GM18507 (cell line): ENCODE results near the gene NANOG.
A peak's percentile ranks its signal among the peaks of the same experiment; 100 is the strongest.
"Not testable (repeated sequence)": the region's sequence is repeated elsewhere in the genome, so short reads cannot be mapped to it uniquely, and the experiment has no call there.

ENCODE experiments used
- DNase-seq: peaks from one replicate; pipeline ENCODE4 v3.0.0; 2011; ENCODE audit warnings: low read depth; ENCODE audit not compliant: insufficient read length; ENCODE audit errors: extremely low spot score
- FAIRE-seq: peaks from 2 replicates; lab custom pipeline; 2011; peaks lifted over from hg19 to GRCh38; lab: Jason Lieb, UNC

The NANOG gene

DNA sequence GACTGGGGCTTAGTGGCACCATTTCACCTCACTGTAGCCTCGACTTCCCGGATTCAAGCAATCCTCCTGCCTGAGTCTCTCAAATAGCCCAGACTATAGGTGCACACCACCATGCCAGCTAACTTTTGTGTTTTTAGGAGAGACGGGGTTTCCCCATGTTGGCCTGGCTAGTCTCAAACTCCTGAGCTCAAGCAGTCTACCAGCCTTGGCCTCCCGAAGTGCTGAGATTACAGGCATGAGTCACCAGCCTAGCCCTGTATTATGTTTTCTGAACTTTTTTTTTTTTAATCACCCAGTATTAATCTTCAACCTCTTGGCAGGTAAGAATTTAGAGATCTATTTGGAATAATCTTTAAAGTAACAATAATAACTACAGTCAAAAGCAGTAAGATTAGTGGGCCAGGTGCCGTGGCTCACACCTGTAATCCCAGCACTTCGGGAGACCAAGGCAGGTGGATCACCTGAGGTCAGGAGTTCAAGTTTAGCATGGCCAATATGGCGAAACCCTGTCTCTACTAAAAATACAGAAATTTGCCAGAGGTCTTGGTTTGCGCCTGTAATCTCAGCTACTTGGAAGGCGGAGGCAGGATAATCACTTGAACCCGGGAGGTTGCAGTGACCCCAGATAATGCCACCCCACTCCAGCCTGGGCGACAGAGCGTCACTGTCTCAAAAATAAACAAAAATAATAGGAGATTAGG, 8.6 kb downstream of the NANOG start:
- no peak for DNase-seq
- FAIRE-seq: no peak

DNA sequence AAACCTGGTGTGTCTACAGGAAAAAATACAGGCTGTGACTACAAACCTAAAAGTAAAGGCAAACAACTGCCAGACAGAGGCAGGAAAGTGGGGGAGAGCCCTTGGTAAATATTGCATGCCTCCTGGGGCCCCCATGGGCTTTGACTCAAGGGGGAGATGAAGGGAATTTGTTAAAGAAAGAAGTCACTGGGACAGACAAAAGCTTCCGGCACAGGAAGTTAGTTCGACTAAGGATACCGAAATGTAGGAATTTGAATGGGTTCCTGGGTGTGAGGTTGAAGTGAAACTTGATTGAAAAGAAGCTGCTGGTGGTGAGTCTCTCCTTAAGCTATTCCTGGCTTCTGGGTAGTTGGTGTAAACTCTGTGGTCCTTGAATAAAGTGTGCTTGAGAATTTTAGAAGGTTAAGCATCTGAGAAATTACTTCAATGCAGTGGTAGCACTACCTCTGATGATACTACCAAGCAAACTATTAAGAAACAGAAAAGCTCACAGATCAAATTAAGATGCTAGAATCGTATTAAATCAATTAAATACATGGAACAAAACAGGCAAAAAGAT, 9.6 kb downstream of the NANOG start:
- FAIRE-seq, DNase-seq: not testable (repeated sequence)

DNA sequence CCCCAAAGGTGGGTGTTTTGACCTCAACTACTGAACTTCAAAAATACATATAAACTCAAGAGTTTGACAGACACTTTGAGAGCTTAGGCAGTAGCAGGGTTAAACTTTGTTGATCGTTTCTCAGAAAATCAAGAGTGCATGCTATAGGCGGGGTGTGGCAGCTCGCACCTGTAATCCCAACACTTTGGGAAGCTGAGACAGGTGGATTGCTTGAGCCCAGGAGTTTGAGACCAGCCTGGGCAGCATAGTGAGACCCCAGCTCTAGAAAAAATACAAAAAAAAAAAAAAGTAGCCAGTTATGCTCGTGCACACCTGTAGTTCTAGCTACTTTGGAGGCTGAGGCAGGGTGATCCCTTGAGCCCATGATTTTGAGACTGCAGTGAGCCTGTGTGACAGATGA, 12.3 kb downstream of the NANOG start:
- no peak for FAIRE-seq
- no peak for DNase-seq

DNA sequence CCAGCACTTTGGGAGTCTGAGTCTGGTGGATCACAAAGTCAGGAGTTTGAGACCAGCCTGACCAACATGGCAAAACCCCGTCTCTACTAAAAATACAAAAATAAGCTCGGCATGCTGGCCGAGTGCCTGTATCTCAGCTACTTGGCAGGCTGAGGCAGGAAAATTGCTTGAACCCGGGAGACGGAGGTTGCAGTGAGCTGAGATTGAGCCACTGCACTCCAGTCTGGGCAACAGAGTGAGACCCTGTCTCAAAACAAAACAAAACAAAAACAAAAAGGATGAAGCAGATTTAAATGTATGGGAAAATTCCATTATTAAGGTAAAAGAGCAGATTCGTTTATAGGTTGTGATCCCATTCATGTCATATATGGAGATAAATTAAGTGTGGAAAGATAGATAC, 17.1 kb downstream of the NANOG start:
- not testable (repeated sequence) for DNase-seq, FAIRE-seq

DNA sequence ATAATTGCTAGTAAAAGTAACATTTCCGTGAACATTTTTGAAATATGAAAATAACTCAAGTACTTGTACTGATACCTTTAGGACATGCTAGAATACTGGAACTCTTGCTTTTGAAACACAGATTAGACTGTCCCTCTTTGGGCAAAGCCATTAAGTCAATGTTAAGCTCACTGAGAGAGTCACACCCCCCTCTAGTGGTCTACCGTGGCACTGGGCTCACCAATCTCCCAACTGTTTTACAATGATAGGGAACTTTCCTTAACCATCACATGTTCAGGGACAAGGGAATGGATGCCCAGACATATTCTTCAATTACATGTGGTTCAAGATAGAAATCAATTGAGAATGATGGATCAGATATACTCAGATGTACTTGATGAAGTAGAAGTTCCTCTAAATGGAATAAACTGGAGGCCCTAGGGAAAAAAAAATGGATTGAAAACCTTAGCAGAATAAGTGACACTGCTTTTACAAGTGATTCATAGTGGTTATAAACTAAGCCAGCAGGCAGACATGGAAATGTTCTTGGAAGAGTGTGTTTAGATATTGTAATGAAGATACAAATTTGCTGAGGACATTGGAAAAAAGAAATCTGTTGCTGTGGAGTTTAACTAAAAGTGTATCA, 17.8 kb downstream of the NANOG start:
- peak; percentile 37 for DNase-seq
- peak; percentile 83 for FAIRE-seq

DNA sequence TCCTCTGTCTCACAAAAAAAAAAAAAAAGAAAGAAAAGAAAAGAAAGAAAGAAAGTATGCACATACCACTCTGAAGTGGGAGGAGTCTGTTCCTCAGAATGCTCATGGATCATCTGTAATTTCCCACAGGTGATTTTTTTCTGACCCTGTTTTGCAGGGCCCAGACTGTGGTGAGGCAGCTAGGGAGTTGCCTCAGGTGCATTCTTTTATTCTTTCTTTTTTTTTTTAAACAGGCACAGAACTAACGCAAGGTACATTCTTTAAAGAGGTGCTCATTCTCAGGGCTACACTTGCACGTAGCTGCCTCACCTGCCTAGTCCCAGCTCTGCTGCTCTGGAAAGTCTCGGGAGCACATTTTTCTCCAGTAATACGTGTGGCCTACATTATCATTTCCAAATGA, 36.6 kb downstream of the NANOG start:
- not testable (repeated sequence) for FAIRE-seq, DNase-seq

DNA sequence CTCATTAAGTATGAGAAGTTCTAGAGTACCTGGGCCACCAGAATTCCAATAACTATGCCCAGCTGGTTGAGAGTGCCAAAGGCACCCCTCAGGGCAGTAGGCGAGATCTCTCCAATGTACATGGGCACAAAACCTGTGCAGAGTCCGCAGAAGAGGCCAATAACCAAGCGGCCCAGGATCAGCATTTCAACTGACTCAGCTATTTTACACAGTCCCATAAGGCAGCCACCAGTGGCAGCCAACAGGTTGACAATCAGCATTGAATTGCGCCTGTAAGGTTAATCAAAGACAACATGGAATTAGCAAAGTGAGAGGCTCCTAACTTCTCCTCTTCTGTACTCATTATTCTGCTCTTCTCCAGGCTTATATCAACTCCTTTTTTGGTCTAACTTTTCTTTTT, 40.5 kb downstream of the NANOG start:
- not testable (repeated sequence) for DNase-seq, FAIRE-seq

DNA sequence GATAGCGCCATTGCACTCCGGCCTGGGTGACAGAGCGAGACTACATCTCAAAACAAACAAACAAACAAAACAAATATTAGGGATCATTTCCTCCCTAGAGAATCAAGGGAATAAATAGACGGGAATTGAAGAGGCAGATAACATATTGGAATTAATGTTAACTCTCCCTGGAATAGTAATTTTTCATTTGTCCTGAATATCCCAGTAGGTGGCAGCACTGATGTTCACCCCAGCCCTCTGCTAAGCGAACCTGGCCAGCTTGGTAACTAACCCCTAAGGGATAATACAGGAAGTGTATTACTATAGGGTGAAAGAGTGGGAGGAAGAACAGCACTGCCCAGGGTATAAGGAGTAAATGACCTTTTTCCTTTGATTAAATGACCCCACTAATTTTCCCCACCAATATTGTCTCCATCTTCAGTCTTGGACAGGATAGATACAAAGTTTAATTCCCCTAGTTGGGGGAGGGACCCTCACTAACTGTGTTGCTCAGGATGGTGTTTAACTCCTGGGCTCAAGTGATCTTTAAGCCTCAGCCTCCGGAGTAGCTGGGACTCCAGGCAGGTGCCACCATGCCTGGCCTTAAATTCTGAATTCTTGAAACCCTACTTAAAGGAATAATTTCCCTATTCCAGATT, 43.0 kb downstream of the NANOG start:
- FAIRE-seq (peak; percentile 78), DNase-seq (peak; percentile 50)

DNA sequence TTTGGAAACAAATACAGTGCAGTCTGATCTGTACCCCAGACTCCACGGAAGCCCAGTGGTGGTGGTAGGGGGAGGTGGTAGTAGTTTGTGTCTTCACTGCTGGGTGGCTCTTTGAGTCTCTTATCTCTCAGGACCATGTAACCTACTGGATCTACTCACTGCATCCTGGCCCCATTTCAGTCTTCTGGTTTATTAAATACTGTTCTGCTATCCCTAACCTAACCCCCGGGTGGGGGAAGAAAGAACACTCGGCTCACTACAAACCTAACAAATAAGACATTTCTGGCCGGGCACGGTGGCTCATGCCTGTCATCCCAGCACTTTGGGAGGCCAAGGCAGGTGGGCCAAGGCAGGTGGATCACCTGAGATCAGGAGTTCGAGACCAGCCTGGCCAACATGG, 44.0 kb downstream of the NANOG start:
- not testable (repeated sequence) for FAIRE-seq, DNase-seq

DNA sequence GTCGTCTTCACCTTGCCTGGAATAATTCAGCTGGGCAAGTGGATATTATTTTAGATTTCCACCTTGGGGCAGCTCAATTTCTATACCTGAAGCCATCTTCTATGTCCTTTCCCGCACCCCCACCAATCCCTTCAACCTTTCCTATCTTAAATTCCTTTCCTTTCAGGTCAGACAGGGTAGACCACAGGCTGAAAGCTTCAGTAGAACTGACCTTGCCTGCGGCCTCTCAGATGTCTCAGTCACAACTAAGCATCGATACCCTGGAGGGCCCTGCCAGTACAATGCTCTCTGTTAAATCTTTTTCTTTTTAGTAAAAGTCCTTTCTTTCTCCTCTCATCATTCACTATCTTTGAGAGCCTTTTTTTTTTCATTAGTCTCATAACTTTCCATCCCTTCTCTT, 44.6 kb downstream of the NANOG start:
- DNase-seq (no peak), FAIRE-seq (no peak)

DNA sequence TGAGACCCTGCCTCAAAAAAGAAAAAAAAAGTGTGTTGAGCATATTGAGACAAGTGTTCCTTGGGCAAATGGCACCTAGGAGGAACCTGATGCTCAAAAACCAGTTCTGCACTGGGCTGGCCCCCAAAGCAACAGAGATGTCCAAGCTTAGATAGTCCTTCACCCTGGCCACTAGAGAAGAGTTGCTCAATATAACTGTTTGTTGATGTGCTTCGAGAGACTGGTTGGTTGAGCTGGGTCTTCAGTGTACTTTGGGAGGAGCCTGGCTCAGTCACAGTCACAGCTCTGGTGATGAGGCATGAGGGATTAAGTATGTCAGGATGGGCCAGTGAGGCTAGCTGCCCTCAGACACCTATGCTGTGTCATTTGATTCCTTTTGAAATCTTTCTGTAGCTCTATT, 45.5 kb downstream of the NANOG start:
- DNase-seq: no peak
- FAIRE-seq: no peak

DNA sequence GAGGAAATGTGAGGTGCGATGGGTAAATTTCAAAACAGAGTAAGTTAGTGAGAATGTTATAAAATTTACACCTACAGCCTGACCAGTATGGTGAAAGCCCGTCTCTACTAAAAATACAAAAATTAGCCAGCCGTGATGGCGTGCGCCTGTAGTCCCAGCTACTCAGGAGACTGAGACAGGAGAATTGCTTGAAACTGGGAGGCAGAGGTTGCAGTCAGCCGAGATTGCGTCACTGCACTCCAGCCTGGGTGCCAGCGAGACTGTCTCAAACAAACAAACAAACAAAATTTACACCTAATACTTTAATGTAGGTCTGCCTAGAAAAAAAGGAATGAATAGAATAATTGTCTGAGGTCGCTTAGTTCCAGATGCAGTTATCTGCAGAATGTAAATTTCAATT, 45.9 kb downstream of the NANOG start:
- no peak for DNase-seq
- FAIRE-seq: no peak

DNA sequence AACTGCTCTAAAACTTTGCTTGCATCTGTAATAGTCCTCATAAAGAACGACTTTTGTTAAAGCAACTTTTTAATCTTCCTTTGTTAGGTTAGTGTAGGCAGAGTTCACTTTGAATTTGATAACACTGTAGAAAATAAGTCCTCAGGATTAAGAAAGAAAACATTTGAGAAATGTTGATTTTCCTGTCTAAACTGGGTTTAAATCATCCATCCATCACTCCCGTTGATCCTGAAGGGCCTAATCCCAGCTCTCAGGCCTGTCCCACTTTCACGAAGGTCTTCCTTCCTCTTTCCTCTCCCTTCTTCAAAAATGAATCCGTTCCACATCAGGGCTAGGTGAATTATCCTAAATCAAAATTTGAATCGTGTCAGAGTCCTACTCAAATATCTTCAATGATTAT, 46.6 kb downstream of the NANOG start:
- no peak for FAIRE-seq

DNA sequence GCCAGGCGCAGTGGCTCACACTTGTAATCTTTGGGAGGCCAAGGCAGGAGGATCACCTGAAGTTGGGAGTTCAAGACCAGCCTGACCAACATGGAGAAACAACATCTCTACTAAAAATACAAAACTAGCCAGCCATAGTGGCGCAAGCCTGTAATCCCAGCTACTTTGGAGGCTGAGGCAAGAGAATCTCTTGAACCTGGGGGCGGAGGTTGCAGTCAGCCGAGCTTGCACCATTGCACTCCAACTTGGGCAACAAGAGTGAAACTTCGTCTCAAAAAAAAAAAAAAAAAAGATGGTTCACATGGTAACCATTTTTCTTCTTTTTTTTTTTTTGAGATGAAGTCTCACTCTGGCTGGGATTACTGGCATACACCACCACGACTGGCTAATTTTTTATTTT, 48.2 kb downstream of the NANOG start:
- FAIRE-seq: no peak
- DNase-seq: no peak

More for the DNA sequence above, 46.6 kb downstream of the NANOG start:
- no peak for DNase-seq

DNA sequence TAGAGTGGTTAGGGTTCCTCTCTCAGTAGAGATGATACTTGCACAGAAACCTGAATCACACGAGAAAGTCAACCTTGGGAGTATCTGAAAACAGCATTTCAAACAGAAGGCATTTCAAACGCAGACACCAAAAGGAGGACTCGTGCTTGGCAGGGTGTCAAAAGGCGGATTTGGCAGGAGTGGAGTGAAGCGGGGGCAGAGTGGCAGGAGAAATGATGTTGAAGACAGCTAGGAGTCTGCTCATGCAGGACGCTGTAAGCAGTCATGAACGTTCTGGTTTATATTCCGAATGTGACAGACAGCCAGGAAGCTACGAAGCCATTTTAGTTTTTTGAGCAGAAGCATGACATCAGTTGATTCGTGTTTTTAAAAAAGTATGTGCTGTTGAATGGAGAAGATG, 50.0 kb downstream of the NANOG start:
- not testable (repeated sequence) for FAIRE-seq, DNase-seq

DNA sequence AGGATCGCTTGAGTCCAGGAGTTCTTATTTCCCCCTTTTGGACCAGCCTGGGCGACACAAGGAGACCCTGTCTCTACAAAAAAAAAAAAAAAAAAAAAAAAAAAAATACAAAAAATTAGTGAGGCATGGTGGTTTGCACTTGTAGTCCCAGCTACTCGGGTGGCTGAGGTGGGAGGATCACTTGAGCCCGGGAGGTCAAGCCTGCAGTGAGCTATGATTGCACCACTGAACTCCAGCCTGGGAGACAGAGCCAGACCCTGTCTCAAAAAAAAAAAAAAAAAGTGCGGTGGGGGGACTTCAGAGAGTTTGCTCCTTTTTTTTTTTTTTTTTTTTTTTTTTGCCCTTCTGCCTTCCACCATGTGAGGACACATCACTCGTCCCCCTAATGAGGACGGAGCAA, 50.6 kb downstream of the NANOG start:
- FAIRE-seq, DNase-seq: not testable (repeated sequence)

DNA sequence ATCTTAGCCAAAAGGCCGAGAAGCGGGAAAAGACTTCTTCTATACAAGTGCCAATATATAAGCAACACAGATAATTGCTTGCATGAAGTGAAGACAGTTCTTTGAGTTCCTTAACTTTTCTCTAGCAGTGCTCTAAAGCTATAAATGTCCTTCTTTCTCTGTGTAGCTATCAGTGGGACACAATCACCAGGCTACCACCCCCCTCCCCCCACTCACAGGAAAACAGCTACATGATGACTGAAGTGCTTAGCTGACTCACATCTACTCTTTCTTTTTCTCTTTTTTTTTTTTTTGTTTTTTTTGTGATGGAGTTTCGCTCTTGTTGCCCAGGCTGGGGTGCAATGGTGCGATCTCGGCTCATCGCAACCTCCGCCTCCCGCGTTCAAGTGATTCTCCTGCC, 53.2 kb downstream of the NANOG start:
- not testable (repeated sequence) for FAIRE-seq

DNA sequence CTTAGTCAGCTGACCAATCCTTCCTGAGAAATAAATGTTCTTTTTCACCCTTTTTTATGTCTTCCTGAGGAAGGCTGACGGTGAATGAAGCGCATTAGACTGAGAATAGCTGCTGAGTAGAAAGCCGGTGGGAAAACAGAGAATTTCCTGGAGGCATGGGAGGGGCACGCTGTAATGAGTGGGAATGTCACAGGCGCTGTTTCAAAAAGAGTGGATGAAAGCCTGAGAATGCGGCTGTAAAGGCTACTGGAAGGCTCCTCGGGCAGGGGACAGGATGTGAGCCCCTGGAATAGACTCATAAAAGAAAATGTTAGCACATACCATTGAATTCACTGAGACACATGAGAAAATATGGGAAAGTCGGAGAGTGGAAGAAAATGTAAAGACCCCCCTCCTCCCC, 53.9 kb downstream of the NANOG start:
- not testable (repeated sequence) for DNase-seq, FAIRE-seq

More for the DNA sequence above, 53.2 kb downstream of the NANOG start:
- not testable (repeated sequence) for DNase-seq

DNA sequence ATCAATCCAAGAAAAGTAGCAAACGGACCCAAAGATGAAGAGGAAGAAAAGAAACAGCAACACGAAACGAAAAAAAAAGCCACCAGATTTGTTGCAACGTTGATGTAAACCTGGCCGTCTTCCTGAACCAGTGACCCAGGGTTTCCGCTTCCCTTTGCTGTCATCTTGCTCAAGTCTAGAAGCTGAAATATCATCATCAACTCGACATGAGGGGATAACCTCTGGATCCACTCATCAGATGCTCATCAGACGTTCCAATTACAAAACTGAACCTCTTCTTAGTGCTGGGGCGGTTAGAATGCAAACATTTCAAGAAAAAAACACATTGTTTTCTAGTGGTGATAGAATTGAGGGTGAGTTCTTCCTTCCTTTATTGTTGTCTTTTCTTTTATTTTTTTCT, 54.4 kb downstream of the NANOG start:
- FAIRE-seq: peak; percentile 88
- DNase-seq: not testable (repeated sequence)

DNA sequence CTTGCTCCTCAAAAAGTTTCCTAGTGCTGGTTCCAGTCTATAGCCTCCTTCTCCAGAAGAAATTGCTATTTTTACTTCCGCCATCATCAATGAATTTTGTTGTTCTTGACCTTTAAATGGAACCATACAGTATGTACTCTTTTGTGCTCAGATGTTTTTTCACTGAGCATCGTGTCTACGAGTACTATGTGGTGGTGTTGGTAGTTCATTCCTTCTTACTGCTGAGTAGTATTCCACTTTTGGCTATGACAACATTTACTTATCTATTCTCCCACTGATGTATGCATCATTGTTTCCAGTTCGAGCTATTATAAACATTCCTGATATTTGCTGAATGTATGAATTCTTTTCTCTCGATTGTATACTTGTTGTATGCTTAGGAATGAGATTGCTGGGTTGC, 54.9 kb downstream of the NANOG start:
- FAIRE-seq (no peak), DNase-seq (no peak)
